ENCODE data around the gene IGSF1. TPM values are rescaled to one million over a fixed set of nuclear protein-coding genes. Genes with fewer than 3 reads are reported as not detected.

IGSF1 gene
- total RNA-seq, 1 donor from 2014 or later: 14.6 TPM

DNA sequence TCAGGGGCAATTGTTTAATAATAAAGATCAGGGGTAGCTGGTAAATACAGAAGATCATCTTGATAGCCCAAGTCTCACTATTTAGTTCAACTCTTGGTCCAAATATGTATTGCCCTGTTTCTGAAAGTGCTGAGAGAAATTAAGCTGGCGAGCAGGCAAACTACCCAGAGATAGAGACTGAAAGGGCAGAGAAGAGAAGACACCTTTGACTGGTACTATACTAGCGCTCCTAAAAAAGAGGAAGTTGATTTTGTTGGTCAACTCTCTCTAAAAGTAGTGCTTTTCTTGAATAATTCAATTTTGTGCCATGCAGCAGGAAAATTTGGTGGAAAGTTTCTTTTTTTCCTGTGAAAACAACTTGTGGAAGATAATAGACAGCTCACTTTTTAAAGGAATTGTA lies 64.0 kb downstream of the IGSF1 start:
- TF ChIP-seq, protein P1, sequence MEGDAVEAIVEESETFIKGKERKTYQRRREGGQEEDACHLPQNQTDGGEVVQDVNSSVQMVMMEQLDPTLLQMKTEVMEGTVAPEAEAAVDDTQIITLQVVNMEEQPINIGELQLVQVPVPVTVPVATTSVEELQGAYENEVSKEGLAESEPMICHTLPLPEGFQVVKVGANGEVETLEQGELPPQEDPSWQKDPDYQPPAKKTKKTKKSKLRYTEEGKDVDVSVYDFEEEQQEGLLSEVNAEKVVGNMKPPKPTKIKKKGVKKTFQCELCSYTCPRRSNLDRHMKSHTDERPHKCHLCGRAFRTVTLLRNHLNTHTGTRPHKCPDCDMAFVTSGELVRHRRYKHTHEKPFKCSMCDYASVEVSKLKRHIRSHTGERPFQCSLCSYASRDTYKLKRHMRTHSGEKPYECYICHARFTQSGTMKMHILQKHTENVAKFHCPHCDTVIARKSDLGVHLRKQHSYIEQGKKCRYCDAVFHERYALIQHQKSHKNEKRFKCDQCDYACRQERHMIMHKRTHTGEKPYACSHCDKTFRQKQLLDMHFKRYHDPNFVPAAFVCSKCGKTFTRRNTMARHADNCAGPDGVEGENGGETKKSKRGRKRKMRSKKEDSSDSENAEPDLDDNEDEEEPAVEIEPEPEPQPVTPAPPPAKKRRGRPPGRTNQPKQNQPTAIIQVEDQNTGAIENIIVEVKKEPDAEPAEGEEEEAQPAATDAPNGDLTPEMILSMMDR (IDR thresholded peaks at IDR 0.05; ENCODE audit: unreplicated experiment): no peak
- H3K27me3 Mint-ChIP-seq: no peaks in the 10 kb centered on the region

More for the DNA sequence above, 64.0 kb downstream of the IGSF1 start:
- peaks cover 25% of the 10 kb centered on the region for H3K4me1 Mint-ChIP-seq (ENCODE audit: low read depth)
- no peaks in the 10 kb centered on the region for H3K9me3 Mint-ChIP-seq (ENCODE audit: low read depth)
- H3K36me3 Mint-ChIP-seq (ENCODE audit: insufficient read depth): no peaks in the 10 kb centered on the region
- no peak for DNase-seq (ENCODE audit: low spot score, unreplicated experiment)
- H3K4me3 Mint-ChIP-seq (ENCODE audit: low read depth): peak overlapping the region; percentile 40
- H3K27ac Mint-ChIP-seq: no peak overlapping the region

Other genes with a start within 250 kb of the IGSF1 start
- gene ARHGAP36, start 231.0 kb downstream of the IGSF1 start, total RNA-seq: 0.36 and 0.42 TPM in 2 replicates

All from progenitor cell of endocrine pancreas (in vitro differentiated cells).